Measurements from ENCODE around the gene SLC12A7. TPM values are rescaled to one million over a fixed set of nuclear protein-coding genes. Genes with fewer than 3 reads are reported as not detected.

The SLC12A7 gene
- total RNA-seq, 1 experiment from 2014 or later: 28.1 TPM

DNA sequence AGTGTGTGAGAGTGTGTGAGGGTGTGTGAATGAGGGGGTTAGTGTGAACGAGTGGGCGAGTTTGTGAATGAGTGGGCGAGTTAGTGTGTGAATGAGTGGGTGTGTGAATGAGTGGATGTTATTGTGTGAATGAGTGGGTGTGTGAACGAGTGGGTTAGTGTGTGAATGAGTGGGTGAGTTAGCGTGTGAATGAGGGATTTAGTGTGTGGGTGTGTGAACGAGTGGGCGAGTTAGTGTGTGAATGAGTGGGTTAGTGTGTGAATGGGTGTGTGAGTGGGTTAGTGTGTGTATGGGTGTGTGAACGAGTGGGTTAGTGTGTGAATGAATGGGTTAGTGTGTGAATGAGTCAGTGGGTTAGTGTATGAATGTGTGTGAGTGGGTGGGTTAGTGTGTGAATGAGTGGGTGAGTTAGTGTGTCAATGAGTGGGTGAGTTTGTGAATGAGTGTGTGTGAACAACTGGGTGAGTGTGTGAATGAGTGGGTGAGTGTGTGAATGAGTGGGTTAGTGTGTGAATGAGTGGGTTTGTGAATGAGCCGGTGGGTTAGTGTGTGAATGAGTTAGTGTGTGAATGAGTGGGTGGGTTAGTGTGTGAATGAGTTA, 65.8 kb downstream of the SLC12A7 start:
- ChIA-PET POLR2A (no interaction called here), CTCF (no interaction called here)
- Mint-ChIP-seq H3K4me1 (no peaks in the 10 kb centered on the region), H3K9me3 (peaks cover 72% of the 10 kb centered on the region), H3K36me3 (peaks cover 54% of the 10 kb centered on the region), H3K27me3 (ENCODE audit: low read depth) (peaks cover 10% of the 10 kb centered on the region; the same call in 1 of the 2 replicates), H3K4me3 (no peak overlapping the region), H3K27ac (no peak overlapping the region)
- TF ChIP-seq ZNF263 (CRISPR knock-in tag; IDR thresholded peaks at IDR 0.05; ENCODE audit: low read depth) (no peak), NR1H2 (CRISPR knock-in tag; IDR thresholded peaks at IDR 0.05) (no peak), TEAD4 (CRISPR knock-in tag; IDR thresholded peaks at IDR 0.05) (no peak), ZNF512 (CRISPR knock-in tag; IDR thresholded peaks at IDR 0.05; ENCODE audit: borderline replicate concordance) (no peak), RELA (CRISPR knock-in tag; IDR thresholded peaks at IDR 0.05; ENCODE audit: borderline replicate concordance) (no peak), NFYB (CRISPR knock-in tag; conservative IDR thresholded peaks at IDR 0.05; ENCODE audit: low read depth) (no peak), NFE2L1 (CRISPR knock-in tag; IDR thresholded peaks at IDR 0.05) (no peak), TCF7 (CRISPR knock-in tag; IDR thresholded peaks at IDR 0.05; ENCODE audit: low read depth) (no peak)
- TF ChIP-seq, protein P1, sequence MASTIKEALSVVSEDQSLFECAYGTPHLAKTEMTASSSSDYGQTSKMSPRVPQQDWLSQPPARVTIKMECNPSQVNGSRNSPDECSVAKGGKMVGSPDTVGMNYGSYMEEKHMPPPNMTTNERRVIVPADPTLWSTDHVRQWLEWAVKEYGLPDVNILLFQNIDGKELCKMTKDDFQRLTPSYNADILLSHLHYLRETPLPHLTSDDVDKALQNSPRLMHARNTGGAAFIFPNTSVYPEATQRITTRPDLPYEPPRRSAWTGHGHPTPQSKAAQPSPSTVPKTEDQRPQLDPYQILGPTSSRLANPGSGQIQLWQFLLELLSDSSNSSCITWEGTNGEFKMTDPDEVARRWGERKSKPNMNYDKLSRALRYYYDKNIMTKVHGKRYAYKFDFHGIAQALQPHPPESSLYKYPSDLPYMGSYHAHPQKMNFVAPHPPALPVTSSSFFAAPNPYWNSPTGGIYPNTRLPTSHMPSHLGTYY (CRISPR knock-in tag; IDR thresholded peaks at IDR 0.05): no peak
- ATAC-seq (no peak), DNase-seq (ENCODE audit: low spot score) (no peak)

- peaks cover 69% of the 10 kb centered on the region for H3K36me3 Mint-ChIP-seq
- CTCF ChIA-PET: no interaction called here
- no peaks in the 10 kb centered on the region for H3K4me1 Mint-ChIP-seq
- no peak overlapping the region for H3K27ac Mint-ChIP-seq
- DNase-seq (ENCODE audit: low spot score): no peak
- POLR2A ChIA-PET: no interaction called here
- H3K27me3 Mint-ChIP-seq (ENCODE audit: low read depth): peaks cover 10% of the 10 kb centered on the region; the same call in 1 of the 2 replicates
- H3K4me3 Mint-ChIP-seq: no peak overlapping the region
- peaks cover 86% of the 10 kb centered on the region for H3K9me3 Mint-ChIP-seq
- no peak for ATAC-seq
- TF ChIP-seq, protein P2, sequence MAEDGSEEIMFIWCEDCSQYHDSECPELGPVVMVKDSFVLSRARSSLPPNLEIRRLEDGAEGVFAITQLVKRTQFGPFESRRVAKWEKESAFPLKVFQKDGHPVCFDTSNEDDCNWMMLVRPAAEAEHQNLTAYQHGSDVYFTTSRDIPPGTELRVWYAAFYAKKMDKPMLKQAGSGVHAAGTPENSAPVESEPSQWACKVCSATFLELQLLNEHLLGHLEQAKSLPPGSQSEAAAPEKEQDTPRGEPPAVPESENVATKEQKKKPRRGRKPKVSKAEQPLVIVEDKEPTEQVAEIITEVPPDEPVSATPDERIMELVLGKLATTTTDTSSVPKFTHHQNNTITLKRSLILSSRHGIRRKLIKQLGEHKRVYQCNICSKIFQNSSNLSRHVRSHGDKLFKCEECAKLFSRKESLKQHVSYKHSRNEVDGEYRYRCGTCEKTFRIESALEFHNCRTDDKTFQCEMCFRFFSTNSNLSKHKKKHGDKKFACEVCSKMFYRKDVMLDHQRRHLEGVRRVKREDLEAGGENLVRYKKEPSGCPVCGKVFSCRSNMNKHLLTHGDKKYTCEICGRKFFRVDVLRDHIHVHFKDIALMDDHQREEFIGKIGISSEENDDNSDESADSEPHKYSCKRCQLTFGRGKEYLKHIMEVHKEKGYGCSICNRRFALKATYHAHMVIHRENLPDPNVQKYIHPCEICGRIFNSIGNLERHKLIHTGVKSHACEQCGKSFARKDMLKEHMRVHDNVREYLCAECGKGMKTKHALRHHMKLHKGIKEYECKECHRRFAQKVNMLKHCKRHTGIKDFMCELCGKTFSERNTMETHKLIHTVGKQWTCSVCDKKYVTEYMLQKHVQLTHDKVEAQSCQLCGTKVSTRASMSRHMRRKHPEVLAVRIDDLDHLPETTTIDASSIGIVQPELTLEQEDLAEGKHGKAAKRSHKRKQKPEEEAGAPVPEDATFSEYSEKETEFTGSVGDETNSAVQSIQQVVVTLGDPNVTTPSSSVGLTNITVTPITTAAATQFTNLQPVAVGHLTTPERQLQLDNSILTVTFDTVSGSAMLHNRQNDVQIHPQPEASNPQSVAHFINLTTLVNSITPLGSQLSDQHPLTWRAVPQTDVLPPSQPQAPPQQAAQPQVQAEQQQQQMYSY (CRISPR knock-in tag; IDR thresholded peaks at IDR 0.05): no peak
- TF ChIP-seq ARID4B (CRISPR knock-in tag; IDR thresholded peaks at IDR 0.05; ENCODE audit: borderline replicate concordance) (no peak), AFF4 (CRISPR knock-in tag; IDR thresholded peaks at IDR 0.05; ENCODE audit: borderline replicate concordance) (no peak), SP1 (CRISPR knock-in tag; conservative IDR thresholded peaks at IDR 0.05) (no peak), ZNF425 (CRISPR knock-in tag; conservative IDR thresholded peaks at IDR 0.05) (no peak), RORB (CRISPR knock-in tag; IDR thresholded peaks at IDR 0.05) (no peak), CREM (CRISPR knock-in tag; IDR thresholded peaks at IDR 0.05) (no peak)
- TF ChIP-seq, protein P3, sequence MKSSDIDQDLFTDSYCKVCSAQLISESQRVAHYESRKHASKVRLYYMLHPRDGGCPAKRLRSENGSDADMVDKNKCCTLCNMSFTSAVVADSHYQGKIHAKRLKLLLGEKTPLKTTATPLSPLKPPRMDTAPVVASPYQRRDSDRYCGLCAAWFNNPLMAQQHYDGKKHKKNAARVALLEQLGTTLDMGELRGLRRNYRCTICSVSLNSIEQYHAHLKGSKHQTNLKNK (CRISPR knock-in tag; IDR thresholded peaks at IDR 0.05): no peak
Observed at GRCh38 chr5:1044117-1044516, 67.7 kb downstream of the SLC12A7 start.
